Germinal center (tissue), 1 donor: ENCODE measurements around the gene MSANTD2.

Experiments used
- DNase-seq: peaks from one replicate; pipeline ENCODE4 v3.0.0; 2012; ENCODE audit warnings: mixed read lengths, low spot score

Gene MSANTD2

GRCh38 chr11:124732230-124732629 lies 68.0 kb downstream of the MSANTD2 start:
- no peak for DNase-seq

GRCh38 chr11:124729571-124729970 lies 70.6 kb downstream of the MSANTD2 start:
- DNase-seq: no peak

- DNase-seq: no peak
These were observed 72.1 kb downstream of the MSANTD2 start for GRCh38 chr11:124728134-124728533.

DNA sequence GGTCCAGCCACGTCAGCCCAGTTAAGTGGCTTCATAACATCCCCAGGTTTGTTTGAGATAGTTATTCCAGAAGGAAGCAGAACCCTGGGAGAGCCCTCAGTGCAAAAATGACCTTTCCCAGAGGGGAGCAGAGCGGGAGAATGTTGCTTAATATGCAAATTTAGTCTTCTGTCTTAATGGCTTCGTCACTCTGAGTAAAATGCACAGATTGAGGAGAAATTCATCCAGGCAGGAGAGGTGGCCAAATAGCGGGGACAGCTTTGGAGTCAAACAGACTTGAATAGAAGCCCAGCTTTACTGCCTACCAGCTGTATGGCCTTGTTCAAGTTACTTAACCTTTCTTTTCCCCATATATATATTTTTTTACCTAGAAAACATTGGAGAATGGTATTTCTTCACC lies 72.7 kb downstream of the MSANTD2 start:
- no peak for DNase-seq

DNA sequence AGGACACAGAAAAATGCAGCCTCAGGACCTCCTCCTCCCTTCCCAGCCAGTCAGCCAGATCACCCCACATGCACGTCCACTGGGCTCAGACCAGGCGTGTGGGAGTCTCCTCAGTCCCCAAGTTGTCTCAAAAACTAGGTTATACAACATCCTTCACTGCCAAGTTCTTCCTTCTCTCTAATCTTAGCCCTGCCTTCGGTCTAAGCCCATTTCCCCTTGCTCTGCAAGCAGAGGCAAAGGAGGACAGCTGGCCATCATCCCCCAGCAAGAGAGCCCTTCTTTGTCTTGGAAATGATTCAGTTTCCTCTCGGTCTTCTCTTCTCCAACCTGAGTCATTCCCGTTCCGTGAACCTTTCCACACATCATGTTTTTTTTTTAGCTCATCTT lies 74.5 kb downstream of the MSANTD2 start:
- DNase-seq: no peak

- peak; percentile 57 for DNase-seq
These were observed 75.1 kb downstream of the MSANTD2 start for GRCh38 chr11:124724979-124725718.

GRCh38 chr11:124722176-124722575 lies 78.0 kb downstream of the MSANTD2 start:
- no peak for DNase-seq

GRCh38 chr11:124719534-124719933 lies 80.7 kb downstream of the MSANTD2 start:
- DNase-seq: no peak

GRCh38 chr11:124718801-124719200 lies 81.4 kb downstream of the MSANTD2 start:
- DNase-seq: no peak

GRCh38 chr11:124717786-124718651 lies 82.2 kb downstream of the MSANTD2 start:
- no peak for DNase-seq

- DNase-seq: no peak
These were observed 82.8 kb downstream of the MSANTD2 start for GRCh38 chr11:124717421-124717785.

- no peak for DNase-seq
These were observed 83.6 kb downstream of the MSANTD2 start for GRCh38 chr11:124716591-124716990.
